ENCODE results near the gene ERCC6L2.

ERCC6L2 gene, protein sequence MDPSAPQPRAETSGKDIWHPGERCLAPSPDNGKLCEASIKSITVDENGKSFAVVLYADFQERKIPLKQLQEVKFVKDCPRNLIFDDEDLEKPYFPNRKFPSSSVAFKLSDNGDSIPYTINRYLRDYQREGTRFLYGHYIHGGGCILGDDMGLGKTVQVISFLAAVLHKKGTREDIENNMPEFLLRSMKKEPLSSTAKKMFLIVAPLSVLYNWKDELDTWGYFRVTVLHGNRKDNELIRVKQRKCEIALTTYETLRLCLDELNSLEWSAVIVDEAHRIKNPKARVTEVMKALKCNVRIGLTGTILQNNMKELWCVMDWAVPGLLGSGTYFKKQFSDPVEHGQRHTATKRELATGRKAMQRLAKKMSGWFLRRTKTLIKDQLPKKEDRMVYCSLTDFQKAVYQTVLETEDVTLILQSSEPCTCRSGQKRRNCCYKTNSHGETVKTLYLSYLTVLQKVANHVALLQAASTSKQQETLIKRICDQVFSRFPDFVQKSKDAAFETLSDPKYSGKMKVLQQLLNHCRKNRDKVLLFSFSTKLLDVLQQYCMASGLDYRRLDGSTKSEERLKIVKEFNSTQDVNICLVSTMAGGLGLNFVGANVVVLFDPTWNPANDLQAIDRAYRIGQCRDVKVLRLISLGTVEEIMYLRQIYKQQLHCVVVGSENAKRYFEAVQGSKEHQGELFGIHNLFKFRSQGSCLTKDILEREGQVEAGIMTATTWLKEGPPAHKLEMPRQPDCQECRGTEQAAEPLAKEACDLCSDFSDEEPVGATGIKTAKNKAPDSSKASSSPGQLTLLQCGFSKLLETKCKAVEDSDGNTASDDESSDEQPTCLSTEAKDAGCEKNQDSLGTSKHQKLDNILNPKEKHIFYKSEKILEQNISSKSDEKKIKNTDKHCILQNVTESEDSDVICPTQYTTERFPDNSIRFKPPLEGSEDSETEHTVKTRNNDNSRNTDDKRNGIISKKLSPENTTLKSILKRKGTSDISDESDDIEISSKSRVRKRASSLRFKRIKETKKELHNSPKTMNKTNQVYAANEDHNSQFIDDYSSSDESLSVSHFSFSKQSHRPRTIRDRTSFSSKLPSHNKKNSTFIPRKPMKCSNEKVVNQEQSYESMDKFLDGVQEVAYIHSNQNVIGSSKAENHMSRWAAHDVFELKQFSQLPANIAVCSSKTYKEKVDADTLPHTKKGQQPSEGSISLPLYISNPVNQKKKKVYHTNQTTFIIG (N-terminal part only)

DNA sequence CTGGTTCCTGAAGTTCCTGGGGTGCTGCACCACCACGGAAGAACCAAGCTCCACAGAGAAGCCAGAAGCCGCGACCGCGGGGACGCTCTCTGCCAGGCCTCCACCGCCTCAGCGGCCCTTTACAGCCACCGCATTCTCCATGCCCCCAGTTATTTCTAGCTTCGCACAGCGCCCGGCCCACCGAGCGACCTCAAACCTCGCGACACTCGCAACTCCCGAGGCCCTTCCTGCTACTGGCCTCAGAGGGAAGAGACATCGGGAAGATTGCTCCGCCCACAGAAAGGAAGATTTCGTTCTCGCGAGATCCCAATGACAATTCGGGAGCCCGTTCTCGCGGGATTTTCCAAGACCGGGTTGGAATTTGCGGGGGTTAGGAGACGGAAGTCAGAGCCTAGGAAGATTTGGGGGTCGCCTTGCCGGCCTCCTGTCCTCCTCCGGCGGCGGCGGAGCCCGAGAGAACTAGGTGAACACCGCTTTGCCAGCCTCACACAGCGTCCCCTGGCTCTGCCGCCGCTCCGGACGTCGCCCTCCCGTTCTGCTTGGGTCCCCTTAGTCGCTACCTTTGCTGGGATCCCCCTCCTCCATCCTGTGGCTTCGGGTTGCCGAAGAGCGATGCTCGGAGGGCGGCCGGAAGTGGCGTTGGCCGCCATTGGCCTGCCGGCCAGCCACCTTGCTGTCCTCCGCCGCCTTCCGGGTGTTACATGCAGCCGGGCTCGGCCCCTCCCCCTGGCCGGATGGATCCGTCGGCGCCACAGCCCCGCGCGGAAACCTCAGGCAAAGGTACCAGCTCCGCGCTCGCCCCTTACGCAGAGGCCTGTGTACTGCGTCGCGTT, at the start of gene ERCC6L2:
Gene ERCC6L2, plus strand, starts transcription at position 387 of the 833 bp plus-strand sequence. Its CDS starts 348 bp downstream, at position 735.
- CTCF ChIA-PET = interaction anchor here (0.5 to 1.3 kb wide), 5 partner anchors 9 to 141 kb away, joined by 3 read pairs; no protein-coding TSS in a partner anchor
- no peak within 1 kb of the TSS for H3K4me3 ChIP-seq (ENCODE audit: low read depth, low read length)
- DNase-seq (ENCODE audit: low read depth, low spot score) = peak; percentile 91
- POLR2A ChIA-PET = interaction anchor here (0.6 to 1.6 kb wide), 4 partner anchors 9 to 78 kb away, joined by 3 to 4 read pairs (median 3); no protein-coding TSS in a partner anchor
- no peak for TF ChIP-seq CTCF (IDR thresholded peaks at IDR 0.05; ENCODE audit: insufficient read depth, low read length, missing control alignments)

DNA sequence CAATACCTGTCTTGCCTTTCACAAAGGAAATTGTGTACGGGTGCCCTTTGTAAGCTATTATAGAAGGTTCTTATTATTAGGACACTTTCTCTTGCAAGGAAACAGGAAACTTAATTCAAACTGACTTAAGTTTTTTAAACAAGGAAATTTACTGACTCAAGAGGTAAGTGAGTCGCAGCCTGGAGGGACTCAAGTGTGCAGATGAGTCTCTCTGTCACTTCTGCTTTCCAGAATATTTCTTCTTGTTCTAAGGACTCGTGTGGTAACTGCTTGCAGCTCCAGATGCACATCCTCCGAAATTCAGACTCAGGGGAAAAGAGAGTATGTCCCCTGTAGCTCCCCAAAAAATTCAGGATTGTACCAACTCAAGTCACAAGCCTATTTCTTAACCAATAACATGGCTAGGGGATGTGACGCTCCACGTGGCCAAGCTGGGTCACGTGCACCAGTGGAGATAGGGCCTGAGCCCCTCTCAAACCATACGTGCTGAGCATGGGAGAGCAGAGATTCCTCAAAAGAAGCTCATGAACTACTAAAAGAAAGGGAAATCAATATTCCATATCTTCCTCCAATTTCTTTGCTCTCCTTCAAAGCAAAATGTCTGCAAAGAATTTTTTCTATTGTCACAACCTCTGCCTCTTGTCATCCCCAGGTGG, 49.2 kb upstream of the ERCC6L2 start:
- ChIA-PET POLR2A (no interaction called here), CTCF (no interaction called here)
- TF ChIP-seq CTCF (IDR thresholded peaks at IDR 0.05; ENCODE audit: insufficient read depth, low read length, missing control alignments) = no peak
- DNase-seq (ENCODE audit: low read depth, low spot score) = no peak
- no peak overlapping the region for H3K4me3 ChIP-seq (ENCODE audit: low read depth, low read length)

- no peak overlapping the region for H3K4me3 ChIP-seq (ENCODE audit: low read depth, low read length)
- ChIA-PET POLR2A (no interaction called here), CTCF (no interaction called here)
- DNase-seq (ENCODE audit: low read depth, low spot score) = no peak
- no peak for TF ChIP-seq CTCF (IDR thresholded peaks at IDR 0.05; ENCODE audit: insufficient read depth, low read length, missing control alignments)
Observed at GRCh38 chr9:95830768-95831167, 44.7 kb upstream of the ERCC6L2 start.

DNA sequence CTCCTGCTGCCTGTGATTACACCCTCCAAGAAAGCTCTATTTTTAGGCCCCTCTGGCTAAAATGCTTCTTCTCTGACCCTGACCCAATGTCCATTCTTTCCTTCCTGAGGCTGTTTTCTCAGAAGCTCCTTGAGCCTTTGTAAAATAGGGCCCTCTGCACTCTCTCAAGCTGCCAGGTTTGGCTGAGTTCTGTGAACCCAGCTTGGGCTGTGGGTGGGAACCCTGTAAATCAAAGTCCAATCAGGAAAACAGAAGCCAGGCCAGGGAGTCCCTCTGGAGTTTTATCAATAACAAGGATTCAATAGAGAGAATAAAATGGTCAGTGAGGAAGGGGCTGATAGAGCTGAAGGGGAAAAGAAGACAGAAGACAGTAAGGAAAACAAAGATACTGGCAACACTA, 43.7 kb upstream of the ERCC6L2 start:
- POLR2A ChIA-PET = no interaction called here
- CTCF ChIA-PET = interaction anchor here (0.7 kb wide), 1 partner anchor 10 kb away, joined by 3 read pairs; no protein-coding TSS in a partner anchor
- TF ChIP-seq CTCF (IDR thresholded peaks at IDR 0.05; ENCODE audit: insufficient read depth, low read length, missing control alignments) = no peak
- H3K4me3 ChIP-seq (ENCODE audit: low read depth, low read length) = no peak overlapping the region
- no peak for DNase-seq (ENCODE audit: low read depth, low spot score)

DNA sequence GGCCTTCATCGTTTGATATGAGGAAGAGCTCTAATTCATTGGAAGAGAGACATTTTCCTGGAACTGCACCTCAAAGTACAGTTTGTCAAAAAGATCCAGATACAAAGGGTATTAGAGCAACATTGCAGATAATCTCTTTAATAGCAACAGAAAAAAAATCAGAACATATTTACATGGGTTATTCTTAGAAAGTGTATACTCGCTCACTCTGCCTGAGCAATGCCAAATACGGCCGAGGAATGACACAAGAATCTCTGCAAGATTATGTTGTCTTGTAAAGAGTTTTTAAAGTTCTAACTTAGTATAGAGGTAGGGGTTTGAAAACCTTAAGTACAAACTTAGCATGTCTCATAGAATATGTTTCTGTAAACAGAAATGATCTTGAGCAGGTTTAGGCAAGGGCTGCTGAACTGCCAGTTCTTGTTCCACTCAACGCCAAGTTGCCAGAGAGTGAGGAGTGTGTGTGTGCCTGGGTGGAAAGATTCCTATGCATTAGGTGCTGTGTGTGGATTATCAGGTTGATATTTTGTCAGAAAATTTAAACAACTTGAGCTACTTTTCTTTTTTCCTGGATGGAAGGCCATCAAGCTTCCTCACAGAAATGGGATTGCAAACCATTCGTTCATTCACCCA, 41.8 kb upstream of the ERCC6L2 start:
- CTCF ChIA-PET = no interaction called here
- H3K4me3 ChIP-seq (ENCODE audit: low read depth, low read length) = no peak overlapping the region
- TF ChIP-seq CTCF (IDR thresholded peaks at IDR 0.05; ENCODE audit: insufficient read depth, low read length, missing control alignments) = no peak
- DNase-seq (ENCODE audit: low read depth, low spot score) = no peak
- POLR2A ChIA-PET = no interaction called here

Data from AG04449 (cell line).